ENCODE results near the gene PCGF3. TPM values are rescaled to one million over a fixed set of nuclear protein-coding genes. Genes with fewer than 3 reads are reported as not detected.
A peak's percentile ranks its signal among the peaks of the same experiment; 100 is the strongest.

The PCGF3 gene
- total and polyA plus RNA-seq, 2 donors = 30.6 to 93.4 TPM

GRCh38 chr4:685679-686412 lies 19.8 kb upstream of the PCGF3 start:
- peaks cover 18 to 33% of the 10 kb centered on the region in 2 donors for H3K27me3 ChIP-seq (ENCODE audit: control insufficient read depth in 2 of 2, insufficient read depth in 1 of 2, low read length in 1 of 2)
- peaks cover 0 to 2% of the 10 kb centered on the region in 2 donors for H3K9me3 ChIP-seq (ENCODE audit: control insufficient read depth in 2 of 2, insufficient read depth in 1 of 2, low read length in 1 of 2)
- H3K4me1 ChIP-seq (ENCODE audit: control insufficient read depth in 2 of 2, insufficient read depth in 2 of 2, low read length in 2 of 2) = peaks cover 3 to 12% of the 10 kb centered on the region in 2 donors
- no peak for DNase-seq (ENCODE audit: low read depth in 6 of 9, low spot score in 9 of 9)
- H3K4me3 ChIP-seq (ENCODE audit: low read length in 2 of 2) = no peak overlapping the region
- H3K36me3 ChIP-seq (ENCODE audit: control insufficient read depth in 2 of 2, insufficient read depth in 2 of 2, low read length in 1 of 2) = no peaks in the 10 kb centered on the region
- 97% methylated on average over 37 of the region's 37 CpGs for WGBS
- no peak overlapping the region for H3K27ac ChIP-seq (ENCODE audit: low read depth in 1 of 2, low read length in 1 of 2)

GRCh38 chr4:686413-687040 lies 19.1 kb upstream of the PCGF3 start:
- no peak for DNase-seq (ENCODE audit: low read depth in 6 of 9, low spot score in 9 of 9)
- no peaks in the 10 kb centered on the region for H3K36me3 ChIP-seq (ENCODE audit: control insufficient read depth in 2 of 2, insufficient read depth in 2 of 2, low read length in 1 of 2)
- peaks cover 0 to 2% of the 10 kb centered on the region in 2 donors for H3K9me3 ChIP-seq (ENCODE audit: control insufficient read depth in 2 of 2, insufficient read depth in 1 of 2, low read length in 1 of 2)
- H3K4me1 ChIP-seq (ENCODE audit: control insufficient read depth in 2 of 2, insufficient read depth in 2 of 2, low read length in 2 of 2) = peaks cover 0 to 12% of the 10 kb centered on the region in 2 donors
- H3K27ac ChIP-seq (ENCODE audit: low read depth in 1 of 2, low read length in 1 of 2) = no peak overlapping the region
- H3K4me3 ChIP-seq (ENCODE audit: low read length in 2 of 2) = no peak overlapping the region
- 95% methylated on average over 31 of the region's 31 CpGs for WGBS
- H3K27me3 ChIP-seq (ENCODE audit: control insufficient read depth in 2 of 2, insufficient read depth in 1 of 2, low read length in 1 of 2) = peaks cover 18 to 29% of the 10 kb centered on the region in 2 donors

GRCh38 chr4:687048-687970 lies 18.3 kb upstream of the PCGF3 start:
- Histone ChIP-seq H3K36me3 (ENCODE audit: control insufficient read depth in 2 of 2, insufficient read depth in 2 of 2, low read length in 1 of 2) (no peaks in the 10 kb centered on the region), H3K9me3 (ENCODE audit: control insufficient read depth in 2 of 2, insufficient read depth in 1 of 2, low read length in 1 of 2) (peaks cover 0 to 2% of the 10 kb centered on the region in 2 donors), H3K4me3 (ENCODE audit: low read length in 2 of 2) (no peak overlapping the region), H3K27ac (ENCODE audit: low read depth in 1 of 2, low read length in 1 of 2) (no peak overlapping the region), H3K4me1 (ENCODE audit: control insufficient read depth in 2 of 2, insufficient read depth in 2 of 2, low read length in 2 of 2) (peaks cover 0 to 12% of the 10 kb centered on the region in 2 donors), H3K27me3 (ENCODE audit: control insufficient read depth in 2 of 2, insufficient read depth in 1 of 2, low read length in 1 of 2) (peaks cover 18 to 29% of the 10 kb centered on the region in 2 donors)
- WGBS = 96% methylated on average over 38 of the region's 38 CpGs
- no peak for DNase-seq (ENCODE audit: low read depth in 6 of 9, low spot score in 9 of 9)

- Histone ChIP-seq H3K27ac (ENCODE audit: low read depth in 1 of 2, low read length in 1 of 2) (peak overlapping the region in 1 of 2 donors; percentile 12), H3K27me3 (ENCODE audit: control insufficient read depth in 2 of 2, insufficient read depth in 1 of 2, low read length in 1 of 2) (peaks cover 18 to 32% of the 10 kb centered on the region in 2 donors), H3K4me1 (ENCODE audit: control insufficient read depth in 2 of 2, insufficient read depth in 2 of 2, low read length in 2 of 2) (peaks cover 0 to 12% of the 10 kb centered on the region in 2 donors), H3K9me3 (ENCODE audit: control insufficient read depth in 2 of 2, insufficient read depth in 1 of 2, low read length in 1 of 2) (peaks cover 0 to 2% of the 10 kb centered on the region in 2 donors), H3K36me3 (ENCODE audit: control insufficient read depth in 2 of 2, insufficient read depth in 2 of 2, low read length in 1 of 2) (no peaks in the 10 kb centered on the region), H3K4me3 (ENCODE audit: low read length in 2 of 2) (no peak overlapping the region)
- no peak for DNase-seq (ENCODE audit: low read depth in 6 of 9, low spot score in 9 of 9)
- WGBS = 89% methylated on average over 26 of the region's 26 CpGs
These were observed 17.4 kb upstream of the PCGF3 start for GRCh38 chr4:687971-688853.

- H3K27ac ChIP-seq (ENCODE audit: low read depth in 1 of 2, low read length in 1 of 2) = peak within 1 kb of the TSS in 1 of 2 donors; percentile 40
- H3K27me3 ChIP-seq (ENCODE audit: control insufficient read depth in 2 of 2, insufficient read depth in 1 of 2, low read length in 1 of 2) = peaks cover 18 to 35% of the 10 kb centered on the region in 2 donors
- WGBS = 11% methylated on average over 59 of the region's 59 CpGs
- DNase-seq (ENCODE audit: low read depth in 6 of 9, low spot score in 9 of 9) = no peak
- H3K4me1 ChIP-seq (ENCODE audit: control insufficient read depth in 2 of 2, insufficient read depth in 2 of 2, low read length in 2 of 2) = peaks cover 0 to 6% of the 10 kb centered on the region in 2 donors
- H3K36me3 ChIP-seq (ENCODE audit: control insufficient read depth in 2 of 2, insufficient read depth in 2 of 2, low read length in 1 of 2) = no peaks in the 10 kb centered on the region
- H3K4me3 ChIP-seq (ENCODE audit: low read length in 2 of 2) = peak within 1 kb of the TSS in 1 of 2 donors; percentile 30
- H3K9me3 ChIP-seq (ENCODE audit: control insufficient read depth in 2 of 2, insufficient read depth in 1 of 2, low read length in 1 of 2) = peaks cover 0 to 2% of the 10 kb centered on the region in 2 donors
These were observed 16.6 kb upstream of the PCGF3 start, which contains the start of gene SLC49A3 for GRCh38 chr4:688854-689681. Gene SLC49A3, minus strand, starts transcription at chr4:689151. Its CDS starts 24 bp downstream, at chr4:689127.

- Histone ChIP-seq H3K9me3 (ENCODE audit: control insufficient read depth in 2 of 2, insufficient read depth in 1 of 2, low read length in 1 of 2) (peaks cover 0 to 2% of the 10 kb centered on the region in 2 donors), H3K27ac (ENCODE audit: low read depth in 1 of 2, low read length in 1 of 2) (no peak overlapping the region), H3K27me3 (ENCODE audit: control insufficient read depth in 2 of 2, insufficient read depth in 1 of 2, low read length in 1 of 2) (peaks cover 18 to 35% of the 10 kb centered on the region in 2 donors), H3K4me1 (ENCODE audit: control insufficient read depth in 2 of 2, insufficient read depth in 2 of 2, low read length in 2 of 2) (peaks cover 0 to 3% of the 10 kb centered on the region in 2 donors), H3K4me3 (ENCODE audit: low read length in 2 of 2) (no peak overlapping the region), H3K36me3 (ENCODE audit: control insufficient read depth in 2 of 2, insufficient read depth in 2 of 2, low read length in 1 of 2) (no peaks in the 10 kb centered on the region)
- 91% methylated on average over 8 of the region's 8 CpGs for WGBS
- no peak for DNase-seq (ENCODE audit: low read depth in 6 of 9, low spot score in 9 of 9)
These were observed 15.9 kb upstream of the PCGF3 start for GRCh38 chr4:689723-690122.

GRCh38 chr4:692771-693554 lies 12.7 kb upstream of the PCGF3 start:
- peaks cover 0 to 3% of the 10 kb centered on the region in 2 donors for H3K4me1 ChIP-seq (ENCODE audit: control insufficient read depth in 2 of 2, insufficient read depth in 2 of 2, low read length in 2 of 2)
- H3K9me3 ChIP-seq (ENCODE audit: control insufficient read depth in 2 of 2, insufficient read depth in 1 of 2, low read length in 1 of 2) = peaks cover 0 to 2% of the 10 kb centered on the region in 2 donors
- H3K36me3 ChIP-seq (ENCODE audit: control insufficient read depth in 2 of 2, insufficient read depth in 2 of 2, low read length in 1 of 2) = no peaks in the 10 kb centered on the region
- H3K4me3 ChIP-seq (ENCODE audit: low read length in 2 of 2) = no peak overlapping the region
- no peak overlapping the region for H3K27ac ChIP-seq (ENCODE audit: low read depth in 1 of 2, low read length in 1 of 2)
- peaks cover 15 to 27% of the 10 kb centered on the region in 2 donors for H3K27me3 ChIP-seq (ENCODE audit: control insufficient read depth in 2 of 2, insufficient read depth in 1 of 2, low read length in 1 of 2)
- WGBS = 82% methylated on average over 32 of the region's 32 CpGs
- no peak for DNase-seq (ENCODE audit: low read depth in 6 of 9, low spot score in 9 of 9)

Measured in thymus (tissue), 11 donors.